MM.1S (cell line): ENCODE measurements around the gene ACKR3.

Source experiments
- CTCF ChIP-seq: fragments of 300-600 bp; sonication (generic); IDR thresholded peaks from 2 replicates; pipeline ENCODE4 v1.5.1; 2016; ENCODE audit warnings: antibody characterized with exemption, low read length, mixed read lengths
- EZH2phosphoT487 ChIP-seq: fragments of 300-600 bp; sonication (generic); IDR thresholded peaks from 2 replicates; pipeline ENCODE4 v1.6.1; 2018; ENCODE audit warnings: antibody characterized with exemption, low read length

- no peak for TF ChIP-seq CTCF
- no peak for TF ChIP-seq EZH2phosphoT487
Observed at GRCh38 chr2:236597629-236598028, 28.0 kb downstream of the ACKR3 start.
